Testis (tissue), 2 donors: ENCODE results near the gene CFAP410.

ENCODE experiments used
- POLR2A ChIP-seq: fragments of 450-650 bp; IDR thresholded peaks from one replicate; pipeline ENCODE4 v1.6.1; 2017; ENCODE audit warnings: antibody characterized with exemption, mild to moderate bottlenecking, moderate library complexity
- TF ChIP-seq, protein P1 (sequence below), 3 experiments: fragments of 450-650 bp in 2 of 3; fragments of 200-600 bp in 1 of 3; sonication (generic) in 1 of 3; IDR thresholded peaks; one replicate each; pipeline ENCODE4 v1.5.1; 2016 to 2019; ENCODE audit warnings: antibody characterized with exemption in 3 of 3, mild to moderate bottlenecking in 2 of 3, moderate library complexity in 1 of 3

- TF ChIP-seq POLR2A = no peak
- TF ChIP-seq, protein P1, sequence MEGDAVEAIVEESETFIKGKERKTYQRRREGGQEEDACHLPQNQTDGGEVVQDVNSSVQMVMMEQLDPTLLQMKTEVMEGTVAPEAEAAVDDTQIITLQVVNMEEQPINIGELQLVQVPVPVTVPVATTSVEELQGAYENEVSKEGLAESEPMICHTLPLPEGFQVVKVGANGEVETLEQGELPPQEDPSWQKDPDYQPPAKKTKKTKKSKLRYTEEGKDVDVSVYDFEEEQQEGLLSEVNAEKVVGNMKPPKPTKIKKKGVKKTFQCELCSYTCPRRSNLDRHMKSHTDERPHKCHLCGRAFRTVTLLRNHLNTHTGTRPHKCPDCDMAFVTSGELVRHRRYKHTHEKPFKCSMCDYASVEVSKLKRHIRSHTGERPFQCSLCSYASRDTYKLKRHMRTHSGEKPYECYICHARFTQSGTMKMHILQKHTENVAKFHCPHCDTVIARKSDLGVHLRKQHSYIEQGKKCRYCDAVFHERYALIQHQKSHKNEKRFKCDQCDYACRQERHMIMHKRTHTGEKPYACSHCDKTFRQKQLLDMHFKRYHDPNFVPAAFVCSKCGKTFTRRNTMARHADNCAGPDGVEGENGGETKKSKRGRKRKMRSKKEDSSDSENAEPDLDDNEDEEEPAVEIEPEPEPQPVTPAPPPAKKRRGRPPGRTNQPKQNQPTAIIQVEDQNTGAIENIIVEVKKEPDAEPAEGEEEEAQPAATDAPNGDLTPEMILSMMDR (IDR thresholded peaks at IDR 0.05) = no peak
Measured at GRCh38 chr21:44371596-44371995, 32.4 kb upstream of the CFAP410 start.
